Vagina (tissue), 2 donors: ENCODE results near the gene EXD3.

Experiments
- CTCF ChIP-seq, 3 experiments: fragments of 450-650 bp in 2 of 3; fragments of 200-600 bp in 1 of 3; sonication (generic) in 1 of 3; IDR thresholded peaks; one replicate each; pipeline ENCODE4 v1.5.1; 2017 to 2019; ENCODE audit warnings: antibody characterized with exemption in 3 of 3, mild to moderate bottlenecking in 2 of 3, moderate library complexity in 2 of 3
- POLR2AphosphoS5 ChIP-seq, 2 donors: sonication (generic); formaldehyde crosslinking; IDR thresholded peaks; one replicate each; pipeline ENCODE4 v1.9.0; 2017; ENCODE audit warnings: antibody characterized with exemption in 2 of 2, mild to moderate bottlenecking in 2 of 2, low read depth in 1 of 2; ENCODE audit not compliant: insufficient read depth in 1 of 2

GRCh38 chr9:137349471-137350033, 73.4 kb downstream of the EXD3 start:
- TF ChIP-seq CTCF (IDR thresholded peaks at IDR 0.05), result no peak
- no peak for TF ChIP-seq POLR2AphosphoS5 (IDR thresholded peaks at IDR 0.05; ENCODE audit: insufficient read depth in 1 of 2, low read depth in 1 of 2)
